ENCODE measurements around the gene VAT1.
"Not testable (repeated sequence)": the region's sequence is repeated elsewhere in the genome, so short reads cannot be mapped to it uniquely, and the experiment has no call there.

VAT1 gene

DNA sequence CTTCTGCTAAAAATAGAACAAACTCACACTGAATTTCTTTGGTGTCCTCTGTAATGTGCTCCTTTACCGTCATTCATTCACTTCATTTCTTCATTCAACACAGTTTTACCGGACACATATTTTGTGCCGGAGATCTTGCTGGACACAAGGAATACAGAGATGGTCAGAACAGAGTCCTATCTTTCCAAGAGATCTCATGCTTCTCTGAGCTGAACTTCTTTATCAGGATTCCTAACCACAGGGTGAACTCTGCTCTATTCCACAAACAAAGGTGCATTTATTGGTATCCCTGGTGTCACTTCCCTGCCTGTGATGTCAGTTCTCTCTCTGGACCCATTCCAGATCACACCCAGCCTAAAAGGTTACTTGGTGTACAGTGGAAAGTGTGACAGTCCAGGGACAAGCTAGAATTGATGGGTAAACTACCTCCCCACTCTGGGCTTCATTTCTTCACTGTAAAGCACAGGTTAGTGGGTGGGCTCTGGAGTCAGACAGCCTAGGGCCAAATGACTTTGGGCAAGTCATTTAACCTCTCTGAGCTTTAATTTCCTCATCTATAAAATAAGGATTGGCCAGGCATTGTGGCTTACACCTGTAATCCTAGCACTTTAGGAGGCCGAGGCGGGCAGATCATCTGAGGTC lies 11.4 kb downstream of the VAT1 start:
- DNase-seq = no peak

DNA sequence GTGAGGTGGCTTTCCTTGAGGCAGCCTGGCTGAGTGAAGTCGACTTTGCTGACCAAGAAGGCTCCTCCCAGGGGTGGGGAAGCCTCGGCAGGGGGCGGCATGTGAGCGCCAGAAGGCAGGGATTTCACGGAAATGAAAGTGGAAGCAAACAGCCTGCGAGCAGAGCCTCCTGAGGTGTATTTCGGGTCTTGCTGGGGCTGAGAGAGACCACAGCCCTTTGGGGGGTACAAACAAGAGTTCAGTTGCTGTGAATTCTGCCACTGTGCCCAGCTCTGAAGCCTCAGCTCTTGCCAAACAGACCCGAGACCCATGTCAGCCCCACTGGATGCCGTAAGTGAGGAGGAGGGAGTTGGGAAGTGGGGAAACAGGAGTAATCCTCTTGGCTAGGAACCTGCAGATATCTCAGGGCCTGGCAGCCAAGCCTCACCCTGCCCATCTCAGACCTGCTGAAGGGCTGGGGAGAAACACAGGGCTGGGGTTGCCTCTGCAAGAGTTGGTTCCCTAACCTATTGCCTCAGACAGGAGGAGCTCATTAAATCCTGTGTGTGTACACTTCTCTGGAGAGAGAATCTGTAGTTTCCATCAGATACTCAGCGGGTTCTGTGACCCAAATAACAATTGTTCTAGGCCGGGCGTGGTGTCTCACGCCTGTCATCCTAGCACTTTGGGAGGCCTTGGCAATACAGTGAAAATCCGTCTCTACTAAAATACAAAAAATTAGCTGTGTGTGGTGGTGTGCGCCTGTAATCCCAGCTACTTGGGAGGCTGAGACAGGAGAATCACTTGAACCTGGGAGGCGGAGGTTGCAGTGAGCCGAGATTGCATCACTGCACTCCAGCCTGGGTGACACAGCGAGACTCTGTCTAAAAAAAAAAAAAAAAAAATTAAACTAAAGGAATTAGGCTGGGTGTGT lies 15.3 kb downstream of the VAT1 start, which contains the start of gene IFI35:
Gene IFI35 (plus strand): TSS at position 146 of the 913 bp plus-strand sequence. CDS start 164 bp downstream, at position 310.
- peak in 54 of 58 donors; percentile 19 to 80 (median 52) for DNase-seq

DNA sequence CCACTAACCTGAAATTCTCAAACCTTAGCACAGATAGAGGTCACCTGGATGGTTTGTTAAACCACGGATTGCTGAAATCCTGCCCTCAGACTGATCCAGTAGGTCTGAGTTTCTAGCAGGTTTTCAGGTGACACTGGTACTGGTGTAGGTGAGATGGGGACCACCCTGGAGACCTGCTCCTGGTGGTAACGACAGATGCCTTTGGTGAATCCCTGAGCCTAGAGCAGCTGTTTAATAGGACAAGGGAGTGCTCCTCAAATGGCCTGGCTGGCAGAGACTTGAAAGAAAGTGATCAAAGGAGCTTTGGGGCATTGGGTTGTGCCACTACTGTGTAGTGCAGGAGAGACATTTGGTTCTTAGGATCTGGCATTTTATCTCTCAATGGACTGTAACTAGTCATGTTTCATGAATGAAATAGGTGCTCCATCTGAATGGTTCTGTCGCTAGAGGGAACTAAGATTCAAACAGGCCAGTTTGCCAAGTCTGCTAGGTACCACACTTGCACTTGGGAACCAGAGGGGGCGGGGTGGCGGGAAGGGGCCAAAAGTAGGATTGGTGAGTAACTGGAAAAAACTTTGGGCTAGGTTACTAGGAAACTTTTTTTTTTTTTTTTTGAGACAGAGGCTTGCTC lies 18.5 kb downstream of the VAT1 start:
- no peak for DNase-seq

DNA sequence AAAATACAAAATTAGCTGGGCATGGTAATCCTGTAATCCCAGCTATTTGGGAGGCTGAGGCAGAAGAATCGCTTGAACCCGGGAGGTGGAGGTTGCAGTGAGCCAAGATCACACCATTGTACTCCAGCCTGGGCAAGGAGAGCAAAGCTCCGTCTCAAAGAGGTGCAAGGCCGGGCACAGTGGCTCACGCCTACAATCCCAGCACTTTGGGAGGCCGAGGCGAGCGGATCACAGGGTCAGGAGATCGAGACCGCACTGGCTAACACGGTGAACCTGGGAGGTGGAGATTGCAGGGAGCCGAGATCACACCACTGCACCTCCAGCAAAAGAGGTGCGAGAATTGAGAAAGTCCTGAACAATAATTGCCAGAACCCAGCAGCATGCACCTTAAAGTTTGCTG lies 21.3 kb downstream of the VAT1 start:
- not testable (repeated sequence) for DNase-seq

DNA sequence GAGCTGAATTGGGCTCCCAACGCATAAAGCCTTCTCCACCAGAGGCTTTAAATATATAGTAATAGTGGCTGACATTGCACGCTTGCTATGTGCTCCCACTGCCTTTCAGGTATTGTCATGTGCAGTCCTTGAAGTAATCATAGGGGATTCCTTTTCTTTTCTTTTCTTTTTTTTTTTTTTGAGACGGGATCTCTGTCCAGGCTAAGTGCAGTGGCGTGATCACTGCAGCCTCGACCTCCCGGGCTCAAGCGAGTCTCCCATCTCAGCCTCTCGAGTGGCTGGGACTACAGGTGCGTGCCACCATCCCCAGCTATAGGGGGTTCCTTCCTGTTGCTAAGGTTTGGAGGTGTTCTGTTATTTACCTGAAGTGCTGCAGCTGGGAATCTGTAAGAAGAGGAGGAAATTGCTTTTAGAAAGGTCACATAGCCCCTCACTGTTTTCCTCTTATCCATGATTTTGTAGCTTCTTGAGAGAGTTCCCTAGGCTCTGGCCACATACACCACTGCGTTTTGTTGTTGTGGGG lies 23.1 kb downstream of the VAT1 start:
- no peak for DNase-seq

DNA sequence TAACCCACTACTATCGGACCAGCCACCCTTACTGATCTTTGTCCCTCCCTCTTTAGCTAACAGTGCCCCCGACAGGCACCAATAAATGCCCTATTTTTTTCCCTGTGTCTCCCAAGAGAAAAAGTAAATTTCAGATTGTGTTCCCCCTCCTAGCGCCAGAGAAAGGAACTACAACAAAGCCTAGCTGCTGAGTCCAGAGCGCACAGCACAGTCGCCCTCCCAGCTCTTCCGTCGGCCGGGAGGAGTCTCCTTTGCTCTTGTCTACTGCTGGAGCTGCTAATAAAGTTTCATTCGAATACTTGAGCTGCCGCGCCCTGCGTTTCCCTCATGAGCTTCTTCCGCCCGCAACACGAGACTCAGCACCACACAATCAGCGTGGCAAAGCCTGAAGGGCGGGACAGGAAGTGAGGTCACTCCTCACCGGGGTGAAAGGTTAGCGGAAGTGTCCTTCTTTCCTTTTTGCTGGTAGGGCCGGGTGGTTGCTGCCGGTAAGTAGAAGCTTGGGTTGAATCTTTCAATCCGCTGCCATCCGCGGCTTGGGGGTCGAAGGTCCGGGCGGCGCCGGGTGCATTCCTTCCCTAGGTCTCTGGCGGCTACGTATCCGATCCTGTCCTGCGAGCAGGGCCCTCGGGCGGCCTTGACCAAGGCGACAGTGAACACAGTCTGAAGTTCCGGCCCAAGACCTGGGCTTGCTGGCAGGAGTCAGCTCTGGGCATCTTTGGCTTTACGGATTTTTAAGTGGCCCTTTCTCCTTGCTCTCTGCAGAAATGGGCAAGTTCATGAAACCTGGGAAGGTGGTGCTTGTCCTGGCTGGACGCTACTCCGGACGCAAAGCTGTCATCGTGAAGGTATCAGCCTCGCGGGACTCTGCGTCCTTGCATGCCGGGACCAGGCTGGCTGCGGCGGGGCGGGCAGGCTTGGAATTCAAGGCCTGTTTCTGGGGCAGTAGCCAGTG lies 23.9 kb downstream of the VAT1 start, which contains the start of gene RPL27:
Gene RPL27 (plus strand): TSS at position 436 of the 955 bp plus-strand sequence. CDS start 332 bp downstream, at position 768.
- peak; percentile 84 to 100 (median 98) for DNase-seq

DNA sequence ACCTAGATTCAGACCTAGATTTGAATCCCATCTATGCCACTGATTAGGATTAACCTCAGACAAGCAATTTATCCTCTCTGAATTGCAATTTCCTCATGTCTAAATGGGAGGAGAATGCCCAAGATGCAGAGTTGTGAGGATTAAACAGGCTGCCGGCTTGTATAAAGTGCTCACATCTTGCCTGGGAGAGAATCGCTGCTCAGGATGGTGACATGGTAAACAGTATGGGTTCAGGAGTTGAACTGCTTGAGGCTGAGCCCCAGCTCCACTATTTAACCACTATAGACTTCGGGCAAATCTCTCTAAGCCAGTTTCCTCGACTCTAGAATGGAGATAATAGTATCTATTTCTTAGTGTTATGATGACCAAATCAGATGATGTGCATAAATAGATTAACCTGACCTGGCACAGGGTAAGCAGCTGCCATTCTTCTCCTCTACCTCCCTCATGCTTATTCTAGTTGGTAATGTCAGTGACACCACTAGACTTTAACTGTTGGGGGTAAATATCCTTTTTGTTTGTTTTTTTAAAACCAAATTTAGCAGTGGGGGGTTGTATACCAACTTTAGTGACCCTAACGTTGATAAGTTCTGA lies 24.7 kb downstream of the VAT1 start:
- no peak for DNase-seq

DNA sequence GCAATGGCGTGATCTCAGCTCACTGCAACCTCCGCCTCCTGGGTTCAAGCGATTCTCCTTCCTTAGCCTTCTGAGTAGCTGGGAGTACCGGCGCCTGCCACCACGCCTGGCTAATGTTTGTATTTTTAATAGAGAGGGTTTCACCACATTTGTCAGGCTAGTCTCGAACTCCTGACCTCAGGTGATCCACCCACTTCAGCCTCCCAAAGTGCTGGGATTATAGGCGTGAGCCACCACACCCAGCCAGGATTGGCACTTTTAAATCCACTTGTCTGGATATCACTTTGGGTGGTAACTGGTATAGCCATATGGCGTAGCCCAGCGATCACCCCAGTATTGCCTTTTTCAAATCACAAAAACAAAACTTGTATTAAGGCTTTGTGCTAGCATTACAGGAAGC lies 28.3 kb downstream of the VAT1 start:
- not testable (repeated sequence) for DNase-seq

DNA sequence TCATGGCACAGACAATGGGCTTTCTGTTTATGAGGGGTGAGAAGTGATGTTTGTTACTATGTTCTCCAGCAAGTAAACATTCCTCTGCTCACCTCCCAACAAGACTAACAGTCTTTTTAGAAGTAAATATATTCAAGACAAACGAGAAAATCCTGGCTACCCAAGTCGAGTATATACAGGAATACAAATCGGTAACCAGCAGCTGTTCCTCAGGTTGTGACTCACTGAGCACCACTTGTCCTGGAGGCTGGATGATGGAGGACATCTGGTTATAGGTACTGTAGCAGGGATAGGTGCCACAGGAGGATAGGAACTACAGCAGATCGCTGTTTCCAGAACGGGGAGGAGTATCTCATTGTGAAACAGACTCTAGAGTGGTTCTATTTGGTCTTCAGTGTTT lies 29.3 kb downstream of the VAT1 start:
- DNase-seq = peak in 1 of 58 donors; percentile 35

DNA sequence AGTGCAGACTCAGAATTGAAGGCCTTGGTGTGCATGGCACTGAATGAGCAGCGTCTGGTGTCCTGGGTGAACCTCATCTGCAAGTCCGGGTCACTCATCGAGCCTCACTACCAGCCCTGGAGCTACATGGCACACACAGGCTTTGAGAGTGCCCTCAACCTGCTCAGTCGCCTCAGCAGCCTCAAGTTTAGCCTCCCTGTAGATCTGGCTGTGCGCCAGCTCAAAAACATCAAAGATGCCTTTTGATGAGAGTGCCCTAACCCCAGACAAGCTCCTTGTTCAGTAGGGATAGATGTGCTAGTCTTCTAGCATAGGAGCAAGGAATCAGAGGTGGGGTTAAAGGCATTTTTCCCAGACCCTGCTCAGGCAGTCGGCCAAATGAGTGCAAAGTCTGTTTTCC lies 30.7 kb downstream of the VAT1 start:
- DNase-seq = no peak

DNA sequence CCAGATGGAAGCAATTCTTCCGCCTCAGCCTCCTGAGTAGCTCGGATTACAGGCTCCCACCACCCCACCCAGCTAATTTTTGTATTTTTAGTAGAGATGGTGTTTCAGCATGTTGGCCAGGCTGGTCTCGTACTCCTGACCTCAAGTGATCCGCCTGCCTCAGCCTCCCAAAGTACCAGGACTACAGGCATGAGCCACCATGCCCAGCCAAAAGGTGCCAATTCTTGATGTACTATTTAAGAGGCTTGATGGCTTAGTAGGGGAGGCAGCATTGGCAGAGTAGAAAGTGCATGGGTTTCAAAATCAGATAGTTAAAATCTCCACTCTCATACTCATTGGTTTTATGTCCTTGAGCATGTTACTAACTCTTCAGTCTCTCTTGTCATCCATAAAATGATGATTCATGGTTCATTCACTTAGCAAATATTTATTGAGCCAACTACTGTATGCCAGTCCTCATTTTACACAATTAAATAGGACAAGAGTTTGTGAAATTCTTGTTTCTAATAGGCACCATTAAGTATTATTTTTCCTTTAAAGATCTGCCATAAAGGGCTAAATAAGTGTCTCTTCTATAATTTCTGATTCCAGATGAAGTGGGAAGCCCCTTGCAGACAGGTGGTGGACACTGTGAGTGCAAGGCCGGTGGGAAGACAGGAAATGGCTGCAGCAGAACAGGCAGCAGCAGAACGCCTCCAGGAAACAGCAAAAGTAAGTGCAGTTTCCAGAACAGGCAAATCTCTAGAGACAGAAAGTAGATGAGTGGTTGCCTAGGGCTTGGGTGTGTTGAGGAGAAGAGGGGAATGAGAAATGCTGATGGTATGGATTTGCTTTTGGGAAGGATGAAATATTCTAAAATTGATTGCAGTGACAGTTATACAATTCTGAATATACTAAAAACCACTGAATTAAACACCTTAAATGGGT lies 32.2 kb downstream of the VAT1 start:
- no peak for DNase-seq

DNA sequence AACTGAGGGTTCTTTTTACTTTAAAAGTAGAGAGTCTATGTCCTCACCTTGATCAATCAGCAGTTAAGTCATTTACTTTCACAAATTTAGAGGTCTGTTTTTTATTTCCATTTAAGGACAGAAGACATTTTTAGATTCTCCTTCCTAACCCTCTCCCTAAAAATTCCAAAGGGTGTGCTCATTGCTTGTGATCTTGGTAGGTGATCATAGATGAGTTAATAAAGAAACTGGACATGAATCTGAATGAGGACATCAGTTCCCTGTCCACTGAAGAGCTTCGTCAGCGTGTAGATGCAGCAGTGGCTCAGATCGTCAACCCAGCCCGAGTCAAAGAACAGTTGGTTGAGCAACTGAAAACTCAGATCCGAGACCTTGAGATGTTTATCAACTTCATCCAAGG lies 33.0 kb downstream of the VAT1 start:
- DNase-seq = no peak

DNA sequence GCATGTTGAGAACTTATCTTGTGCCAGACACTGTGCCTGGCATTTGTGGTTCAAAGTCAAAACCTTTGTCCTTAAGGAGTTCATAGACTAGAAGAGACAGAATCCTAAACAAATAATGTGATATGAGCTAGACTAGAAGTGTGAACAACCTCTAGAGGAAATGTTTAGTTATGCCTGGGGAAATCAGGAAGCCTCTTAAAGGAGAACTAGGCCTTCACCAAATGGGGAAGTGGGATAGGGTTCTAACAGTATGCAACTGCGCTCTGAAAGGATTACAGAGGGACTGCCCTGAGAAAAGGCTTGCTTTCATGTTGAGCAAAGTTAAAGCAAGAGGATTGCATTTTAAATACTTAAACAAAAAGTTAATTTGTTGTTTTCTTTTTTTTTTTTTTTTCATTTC lies 37.0 kb downstream of the VAT1 start:
- no peak for DNase-seq

DNA sequence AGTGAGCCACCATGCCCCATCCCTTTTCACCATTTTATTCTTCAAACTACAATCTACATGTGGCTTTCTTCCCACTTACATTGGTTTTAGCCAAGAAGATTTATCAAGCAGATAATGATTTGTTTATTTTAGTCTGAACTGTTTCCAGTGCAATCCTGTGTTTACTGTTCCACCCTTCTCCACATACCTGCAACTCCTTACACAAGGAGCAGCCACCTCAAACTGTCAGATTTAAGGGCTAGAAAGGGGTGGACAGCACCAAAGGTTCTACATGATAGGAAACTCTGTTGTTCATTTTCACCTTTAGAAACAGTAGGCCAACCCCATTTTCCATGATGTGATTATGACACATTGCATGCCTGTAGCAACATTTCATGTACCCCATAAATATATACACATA lies 39.9 kb downstream of the VAT1 start:
- DNase-seq = no peak

DNA sequence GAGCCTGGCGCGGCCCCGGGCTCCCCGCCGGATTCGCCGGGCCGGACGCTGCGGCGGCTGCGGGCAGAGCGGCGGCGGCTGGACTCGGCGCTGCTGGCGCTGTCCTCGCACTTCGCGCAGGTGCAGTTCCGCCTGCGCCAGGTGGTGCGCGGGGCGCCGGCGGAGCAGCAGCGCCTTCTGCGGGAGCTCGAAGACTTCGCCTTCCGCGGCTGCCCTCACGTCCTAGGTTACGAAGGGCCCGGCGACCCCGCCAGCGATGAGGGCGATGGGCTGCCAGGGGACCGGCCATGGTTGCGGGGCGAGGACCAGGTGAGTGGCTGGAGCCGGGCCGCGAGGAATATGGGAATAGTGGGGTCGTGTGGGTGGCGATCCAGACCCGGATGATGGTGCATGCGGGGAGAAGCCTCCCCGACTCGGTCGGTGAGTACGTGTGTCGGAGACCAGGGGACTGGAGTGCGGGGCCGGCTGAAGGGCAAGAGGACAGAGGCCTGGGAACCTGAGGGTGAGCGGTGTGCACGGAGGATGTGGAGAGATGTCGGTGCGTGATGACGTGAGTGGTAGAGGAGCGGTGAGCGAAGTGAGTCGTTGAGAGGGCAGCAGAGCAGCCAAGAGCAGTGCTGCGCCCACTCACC lies 41.3 kb downstream of the VAT1 start:
- DNase-seq = peak in 43 of 58 donors; percentile 7 to 61 (median 28)

DNA sequence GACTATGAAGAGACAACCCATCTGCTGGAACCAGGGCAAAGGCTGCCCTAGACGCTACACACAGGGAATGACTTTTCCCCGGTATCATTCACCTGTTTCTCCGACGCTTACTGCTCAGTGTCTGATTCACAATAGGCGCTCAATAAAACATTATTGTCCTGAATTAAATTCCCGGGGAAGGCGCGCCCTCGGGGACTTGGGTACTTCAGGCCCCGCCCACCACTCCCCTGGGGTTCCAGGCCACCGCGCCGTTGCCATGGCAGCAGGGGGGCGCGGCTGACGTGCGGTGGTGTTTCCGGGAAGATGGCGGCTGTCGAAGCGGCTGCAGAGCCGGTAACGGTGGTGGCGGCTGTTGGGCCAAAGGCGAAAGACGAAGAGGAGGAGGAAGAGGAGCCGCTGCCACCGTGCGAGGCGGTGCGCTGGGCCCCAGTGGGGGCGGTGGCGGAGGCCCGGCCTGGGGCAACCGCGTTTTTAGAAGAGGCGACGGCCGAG lies 41.9 kb downstream of the VAT1 start, which contains the start of gene RUNDC1:
Gene RUNDC1 (plus strand): TSS at position 292 of the 492 bp plus-strand sequence. CDS start 12 bp downstream, at position 304.
- peak in 57 of 58 donors; percentile 15 to 92 (median 76) for DNase-seq

DNA sequence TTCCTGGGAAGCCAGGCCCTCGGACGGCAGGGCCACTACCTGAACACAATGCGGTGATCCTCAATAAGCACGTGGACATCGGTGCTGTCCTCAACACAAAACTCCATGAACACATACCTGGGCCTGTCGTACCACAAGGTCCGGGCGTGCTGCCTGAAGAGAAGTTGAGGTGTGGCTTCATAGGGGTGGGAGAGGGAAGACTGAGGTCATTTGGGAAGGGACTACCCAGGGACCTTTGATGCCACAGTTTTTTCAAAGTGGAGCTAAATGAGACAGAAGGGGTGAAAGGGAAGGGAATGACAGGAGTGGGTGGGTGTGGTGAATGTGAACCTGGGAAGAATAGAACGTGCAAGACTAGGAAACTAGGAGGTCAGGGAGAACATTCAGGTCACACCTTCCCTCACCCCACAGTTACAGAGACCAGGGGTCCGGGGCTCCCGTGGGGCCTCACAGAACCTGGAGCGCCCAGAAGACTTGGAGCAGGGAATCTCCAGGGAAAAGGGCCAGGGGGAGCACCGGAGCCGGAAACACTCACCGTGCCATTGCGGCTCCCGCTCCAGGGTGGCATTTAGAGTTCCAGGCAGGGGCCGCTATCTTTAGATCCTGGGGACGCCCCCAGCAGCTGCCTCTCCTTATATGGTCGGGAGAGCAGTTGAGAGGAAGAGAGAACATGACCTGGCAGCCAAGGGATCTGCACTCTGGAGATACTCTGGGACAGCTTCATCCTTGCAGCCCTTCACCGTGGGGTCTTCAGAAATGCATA lies 42.5 kb downstream of the VAT1 start, which contains the start of gene PTGES3L:
Gene PTGES3L (minus strand): TSS at position 570 of the 763 bp plus-strand sequence. CDS start 27 bp downstream, at position 543.
- peak in 33 of 58 donors; percentile 7 to 54 (median 30) for DNase-seq

Data from anterior cingulate cortex (tissue), 58 donors.